GM23248 (cell line): ENCODE results near the gene FGF21. TPM values are rescaled to one million over a fixed set of nuclear protein-coding genes. Genes with fewer than 3 reads are reported as not detected.

Experiments used
- DNase-seq: peaks from one replicate; pipeline ENCODE4 v3.0.0-alpha.2; 2015
- H2AFZ ChIP-seq: fragments of 200-600 bp; sonication (generic); 2 replicates; pipeline ENCODE4 v1.6.1; 2016; ENCODE audit warnings: antibody characterized with exemption
- H3F3A ChIP-seq: fragments of 200-600 bp; sonication (generic); 2 replicates; pipeline ENCODE4 v1.6.1; 2016; ENCODE audit warnings: mild to moderate bottlenecking, antibody characterized with exemption, mixed run types; ENCODE audit not compliant: insufficient read depth
- H3K27ac ChIP-seq: fragments of 200-600 bp; sonication (generic); 2 replicates; pipeline ENCODE4 v1.5.1; 2016; ENCODE audit warnings: mild to moderate bottlenecking
- H3K27me3 ChIP-seq: fragments of 200-600 bp; sonication (generic); replicated peaks from 2 replicates; pipeline ENCODE4 v1.6.1; 2016; ENCODE audit warnings: mild to moderate bottlenecking; ENCODE audit not compliant: insufficient read depth
- H3K36me3 ChIP-seq: fragments of 200-600 bp; sonication (generic); 2 replicates; pipeline ENCODE4 v1.6.1; 2016; ENCODE audit warnings: low read depth, mild to moderate bottlenecking
- H3K4me1 ChIP-seq: fragments of 200-600 bp; sonication (generic); 2 replicates; pipeline ENCODE4 v1.6.1; 2016; ENCODE audit warnings: mild to moderate bottlenecking; ENCODE audit not compliant: insufficient read depth
- H3K4me2 ChIP-seq: fragments of 200-600 bp; sonication (generic); one replicate; pipeline ENCODE4 v1.6.1; 2016; ENCODE audit warnings: mild to moderate bottlenecking; ENCODE audit not compliant: unreplicated experiment
- H3K4me3 ChIP-seq: fragments of 200-600 bp; sonication (generic); 2 replicates; pipeline ENCODE4 v1.5.1; 2016; ENCODE audit warnings: mild to moderate bottlenecking
- H3K79me2 ChIP-seq: fragments of 200-600 bp; sonication (generic); 2 replicates; pipeline ENCODE4 v1.6.1; 2016; ENCODE audit warnings: mild to moderate bottlenecking; ENCODE audit not compliant: insufficient read depth
- H3K9ac ChIP-seq: fragments of 200-600 bp; sonication (generic); 2 replicates; pipeline ENCODE4 v1.6.1; 2016; ENCODE audit warnings: mild to moderate bottlenecking
- H3K9me2 ChIP-seq: fragments of 200-600 bp; sonication (generic); 2 replicates; pipeline ENCODE4 v1.6.1; 2016; ENCODE audit warnings: mixed run types, mild to moderate bottlenecking, moderate library complexity; ENCODE audit not compliant: insufficient read depth
- H3K9me3 ChIP-seq: fragments of 200-600 bp; sonication (generic); one replicate; pipeline ENCODE4 v1.6.1; 2017; ENCODE audit warnings: low read depth
- H4K20me1 ChIP-seq: fragments of 200-600 bp; sonication (generic); 2 replicates; pipeline ENCODE4 v1.6.0; 2016; ENCODE audit not compliant: insufficient read depth
- EZH2 ChIP-seq: fragments of 200-600 bp; sonication (generic); IDR thresholded peaks from 2 replicates; pipeline ENCODE4 v1.6.1; 2018; ENCODE audit warnings: antibody characterized with exemption, mild to moderate bottlenecking; ENCODE audit not compliant: insufficient read depth, poor library complexity, severe bottlenecking
- EZH2phosphoT487 ChIP-seq: fragments of 200-600 bp; sonication (generic); IDR thresholded peaks from 2 replicates; pipeline ENCODE4 v1.6.1; 2018; ENCODE audit warnings: antibody characterized with exemption, moderate library complexity, mild to moderate bottlenecking, low read depth; ENCODE audit not compliant: insufficient read depth
- WGBS, 2 experiments: methylation state at CpG; one replicate each; pipeline ENCODE4 v1.1.6; 2015 to 2017; ENCODE audit warnings: low lambda C conversion rate in 2 of 2, low coverage in 1 of 2; ENCODE audit errors: missing lambda C conversion rate in 2 of 2; 5-methylcytosine and 5-hydroxymethylcytosine counted together
- in situ Hi-C: fragments of 300-500 bp; cut with MboI; formaldehyde crosslinking; loops from 2 replicates; pipeline ENCODE4 v1.15.0; 2020
- polyA plus RNA-seq: library from polyadenylated mRNA; unstranded; fragments of >200 nt; fragmentation: Nextera tagmentation; extraction: Ambion mirVana; gene quantifications from 2 replicates; pipeline ENCODE4 v1.2.1, GENCODE V29; 2016
- total RNA-seq: library from RNA; depleted of rRNA; stranded (reverse); fragments of >200 nt; shearing (Covaris generic); gene quantifications from 2 replicates; pipeline ENCODE4 v1.2.3, GENCODE V29; 2014

The FGF21 gene
- total and polyA plus RNA-seq, 2 experiments from 2014 or later = not detected

DNA sequence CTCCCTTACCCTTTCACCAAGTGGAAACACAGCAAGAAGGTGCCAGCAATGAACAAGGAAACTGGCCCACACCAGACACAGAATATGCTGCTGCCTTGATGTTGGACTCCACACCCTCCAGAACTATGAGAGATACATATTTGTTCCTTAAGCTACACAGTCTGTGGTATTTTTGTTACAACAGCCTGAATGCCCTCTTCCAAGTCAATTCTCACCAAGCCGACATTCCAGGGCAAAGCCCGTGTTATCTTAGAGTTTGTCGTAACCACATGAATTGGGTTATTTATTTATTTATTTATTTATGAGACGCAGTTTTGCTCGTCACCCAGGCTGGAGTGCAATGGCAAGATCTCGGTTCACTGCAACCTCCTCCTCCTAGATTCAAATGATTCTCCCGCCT is 14.9 kb downstream of the FGF21 start:
- Histone ChIP-seq H3K9me2 (no peaks in the 10 kb centered on the region), H3K4me2 (no peak overlapping the region), H3K36me3 (no peaks in the 10 kb centered on the region), H3K27ac (no peak overlapping the region), H3K27me3 (no peaks in the 10 kb centered on the region; the same call in none of the 2 replicates), H2AFZ (no peak overlapping the region), H4K20me1 (no peaks in the 10 kb centered on the region), H3K9me3 (no peaks in the 10 kb centered on the region), H3F3A (no peaks in the 10 kb centered on the region), H3K4me3 (no peak overlapping the region), H3K9ac (no peak overlapping the region), H3K4me1 (no peaks in the 10 kb centered on the region), H3K79me2 (no peaks in the 10 kb centered on the region)
- in situ Hi-C loops = no loop called here
- DNase-seq = peak; percentile 58
- 52 to 61% methylated on average over 7 of the region's 7 CpGs for WGBS, 2 experiments
- TF ChIP-seq EZH2 (no peak), EZH2phosphoT487 (no peak)

DNA sequence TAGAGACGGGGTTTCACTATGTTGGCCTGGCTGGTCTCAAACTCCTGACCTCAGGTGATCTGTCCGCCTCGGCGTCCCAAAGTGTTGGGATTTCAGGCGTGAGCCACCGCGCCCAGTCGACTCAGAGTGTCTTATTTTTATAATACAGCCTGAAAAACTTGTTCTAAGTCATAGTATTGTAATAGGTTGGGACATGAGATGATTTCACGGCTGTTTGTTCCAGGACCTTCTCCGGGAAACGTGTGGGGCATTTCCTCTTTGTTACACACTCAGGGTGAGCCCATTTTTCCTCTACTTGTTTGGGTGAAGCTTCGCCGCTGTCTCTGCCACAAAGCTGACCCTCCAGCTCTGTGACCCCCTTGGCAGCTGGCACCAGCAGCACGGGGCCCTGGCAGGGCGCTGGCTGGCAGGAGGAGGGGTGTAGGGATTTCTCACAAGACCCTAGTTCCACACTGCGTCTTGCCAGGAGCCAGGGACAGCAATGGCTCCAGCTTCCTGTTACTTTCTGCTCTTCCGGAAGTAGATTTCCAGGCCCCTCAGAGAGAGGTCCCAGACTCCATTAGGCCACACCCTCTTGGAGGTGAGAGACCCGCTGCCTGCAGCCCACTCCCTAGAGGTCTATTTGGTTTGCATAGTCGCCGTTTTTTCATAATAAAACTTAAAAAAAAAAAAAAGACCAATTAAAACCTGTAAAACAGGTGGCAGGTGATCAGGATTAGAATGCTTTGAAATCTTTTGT is 15.6 kb downstream of the FGF21 start:
- Histone ChIP-seq H2AFZ (peak overlapping the region; percentile 41), H4K20me1 (no peaks in the 10 kb centered on the region), H3K4me1 (no peaks in the 10 kb centered on the region), H3K9me2 (no peaks in the 10 kb centered on the region), H3F3A (no peaks in the 10 kb centered on the region), H3K27me3 (no peaks in the 10 kb centered on the region; the same call in none of the 2 replicates), H3K9ac (no peak overlapping the region), H3K36me3 (no peaks in the 10 kb centered on the region), H3K79me2 (no peaks in the 10 kb centered on the region), H3K9me3 (no peaks in the 10 kb centered on the region), H3K27ac (no peak overlapping the region), H3K4me3 (no peak overlapping the region), H3K4me2 (no peak overlapping the region)
- 64 to 67% methylated on average over 20 of the region's 20 CpGs for WGBS, 2 experiments
- no peak for DNase-seq
- TF ChIP-seq EZH2 (no peak), EZH2phosphoT487 (no peak)
- in situ Hi-C loops = no loop called here

DNA sequence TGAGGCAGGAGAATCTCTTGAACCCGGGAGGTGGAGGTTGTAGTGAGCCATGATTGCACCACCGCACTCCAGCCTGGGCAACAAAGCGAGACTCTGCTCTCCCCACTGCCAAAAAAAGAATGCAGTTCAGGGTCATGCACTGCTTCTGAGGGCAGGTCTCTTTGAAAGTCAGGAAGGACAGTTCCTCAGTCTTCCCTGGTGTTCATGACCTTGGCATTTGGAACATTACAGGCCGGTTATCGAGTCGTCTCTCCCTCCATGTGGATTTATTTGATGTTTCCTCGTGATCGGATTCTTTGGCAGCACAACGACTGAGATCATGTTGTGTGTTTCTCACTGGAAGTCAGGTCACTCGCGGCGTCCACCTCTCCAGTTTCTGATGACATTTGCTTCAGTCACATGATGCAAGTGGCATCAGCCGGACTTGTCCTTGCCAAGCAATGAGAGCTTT is 17.2 kb downstream of the FGF21 start:
- H3K9me3 ChIP-seq = no peaks in the 10 kb centered on the region
- H3K4me2 ChIP-seq = no peak overlapping the region
- H3K27ac ChIP-seq = no peak overlapping the region
- H3K4me3 ChIP-seq = no peak overlapping the region
- no peak for TF ChIP-seq EZH2phosphoT487
- no peak for TF ChIP-seq EZH2
- H4K20me1 ChIP-seq = no peaks in the 10 kb centered on the region
- H3K36me3 ChIP-seq = no peaks in the 10 kb centered on the region
- no peaks in the 10 kb centered on the region for H3K9me2 ChIP-seq
- DNase-seq = peak; percentile 29
- WGBS, 2 experiments = 52 to 54% methylated on average over 13 of the region's 13 CpGs
- no peaks in the 10 kb centered on the region; the same call in none of the 2 replicates for H3K27me3 ChIP-seq
- no peak overlapping the region for H2AFZ ChIP-seq
- H3K79me2 ChIP-seq = no peaks in the 10 kb centered on the region
- no peaks in the 10 kb centered on the region for H3F3A ChIP-seq
- no peaks in the 10 kb centered on the region for H3K4me1 ChIP-seq
- no peak overlapping the region for H3K9ac ChIP-seq
- in situ Hi-C loops = no loop called here

DNA sequence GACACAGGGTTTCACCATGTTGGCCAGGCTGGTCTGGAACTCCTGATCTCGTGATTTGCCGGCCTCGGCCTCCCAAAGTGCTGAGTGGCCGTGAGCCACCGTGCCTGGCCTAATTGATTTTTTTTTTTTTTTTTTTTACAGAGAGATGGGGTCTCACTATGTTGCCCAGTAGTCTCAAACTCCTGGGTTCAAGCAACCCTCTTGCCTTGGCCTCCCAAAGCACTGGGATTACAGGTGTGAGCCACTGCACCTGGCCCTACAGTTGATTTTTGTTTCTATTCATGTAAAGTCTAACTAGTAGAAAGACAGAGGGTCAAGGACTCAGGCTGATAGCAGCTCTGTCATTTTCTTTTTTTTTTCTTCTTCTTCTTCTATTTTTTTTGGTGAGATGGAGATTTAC is 21.8 kb downstream of the FGF21 start:
- no peaks in the 10 kb centered on the region for H3K27me3 ChIP-seq
- H3K27ac ChIP-seq = no peak overlapping the region
- H3K79me2 ChIP-seq = no peaks in the 10 kb centered on the region
- no peak for DNase-seq
- H3K36me3 ChIP-seq = no peaks in the 10 kb centered on the region
- TF ChIP-seq EZH2 (no peak), EZH2phosphoT487 (no peak)
- no peaks in the 10 kb centered on the region for H4K20me1 ChIP-seq
- no peak overlapping the region for H3K4me2 ChIP-seq
- no peaks in the 10 kb centered on the region for H3K4me1 ChIP-seq
- no peak overlapping the region for H2AFZ ChIP-seq
- no peak overlapping the region for H3K4me3 ChIP-seq
- in situ Hi-C loops = no loop called here
- 91 to 92% methylated on average over 5 of the region's 5 CpGs for WGBS, 2 experiments
- no peaks in the 10 kb centered on the region for H3F3A ChIP-seq
- no peak overlapping the region for H3K9ac ChIP-seq
- no peaks in the 10 kb centered on the region for H3K9me2 ChIP-seq
- no peaks in the 10 kb centered on the region for H3K9me3 ChIP-seq
